Measurements from ENCODE around the gene SELENOH. TPM values are rescaled to one million over a fixed set of nuclear protein-coding genes. Genes with fewer than 3 reads are reported as not detected.

SELENOH gene, protein sequence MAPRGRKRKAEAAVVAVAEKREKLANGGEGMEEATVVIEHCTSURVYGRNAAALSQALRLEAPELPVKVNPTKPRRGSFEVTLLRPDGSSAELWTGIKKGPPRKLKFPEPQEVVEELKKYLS
- total RNA-seq = 100 to 1,000 TPM; 113 to 133 (median 124) TPM

DNA sequence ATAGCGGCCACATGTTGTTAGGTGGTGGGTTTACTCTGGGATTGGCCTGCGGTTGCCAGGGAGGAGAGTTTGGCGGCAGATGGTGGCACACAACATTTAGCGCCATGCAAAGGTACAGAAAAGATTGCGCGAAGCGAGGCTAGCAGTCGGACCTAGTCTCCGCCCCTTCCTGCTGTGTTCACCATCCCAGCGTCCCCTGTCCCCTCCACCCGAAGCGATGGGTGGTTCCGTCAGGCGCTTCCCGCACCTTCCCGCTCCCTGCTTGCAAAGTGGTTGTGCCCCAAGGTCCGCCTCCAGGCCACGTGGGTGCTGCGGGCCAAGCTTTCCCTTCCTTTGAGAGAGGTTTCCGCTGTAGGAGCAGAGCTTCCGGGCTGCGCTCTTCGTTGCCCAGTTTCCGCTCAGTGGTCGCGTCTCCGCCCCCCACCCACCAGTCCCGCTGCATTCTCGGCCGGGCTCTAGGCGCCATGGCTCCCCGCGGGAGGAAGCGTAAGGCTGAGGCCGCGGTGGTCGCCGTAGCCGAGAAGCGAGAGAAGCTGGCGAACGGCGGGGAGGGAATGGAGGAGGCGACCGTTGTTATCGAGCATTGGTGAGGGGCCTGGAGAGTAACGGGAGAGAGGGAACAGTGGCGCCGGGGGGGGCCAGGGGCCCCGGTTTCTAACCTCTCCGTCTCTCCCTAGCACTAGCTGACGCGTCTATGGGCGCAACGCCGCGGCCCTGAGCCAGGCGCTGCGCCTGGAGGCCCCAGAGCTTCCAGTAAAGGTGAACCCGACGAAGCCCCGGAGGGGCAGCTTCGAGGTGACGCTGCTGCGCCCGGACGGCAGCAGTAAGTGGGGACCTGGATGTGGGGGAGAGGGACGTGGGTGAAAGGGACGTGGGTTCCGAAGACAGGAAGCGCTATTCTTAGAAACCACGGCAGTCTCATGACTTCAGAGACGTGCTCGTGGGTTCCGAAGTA is at the start of gene SELENOH:
Gene SELENOH (plus strand): TSS at position 360 of the 955 bp plus-strand sequence. CDS start 105 bp downstream, at position 465.
- 1% methylated on average over 51 to 59 of the region's 75 CpGs for WGBS, 2 donors
- TF ChIP-seq, protein P1, sequence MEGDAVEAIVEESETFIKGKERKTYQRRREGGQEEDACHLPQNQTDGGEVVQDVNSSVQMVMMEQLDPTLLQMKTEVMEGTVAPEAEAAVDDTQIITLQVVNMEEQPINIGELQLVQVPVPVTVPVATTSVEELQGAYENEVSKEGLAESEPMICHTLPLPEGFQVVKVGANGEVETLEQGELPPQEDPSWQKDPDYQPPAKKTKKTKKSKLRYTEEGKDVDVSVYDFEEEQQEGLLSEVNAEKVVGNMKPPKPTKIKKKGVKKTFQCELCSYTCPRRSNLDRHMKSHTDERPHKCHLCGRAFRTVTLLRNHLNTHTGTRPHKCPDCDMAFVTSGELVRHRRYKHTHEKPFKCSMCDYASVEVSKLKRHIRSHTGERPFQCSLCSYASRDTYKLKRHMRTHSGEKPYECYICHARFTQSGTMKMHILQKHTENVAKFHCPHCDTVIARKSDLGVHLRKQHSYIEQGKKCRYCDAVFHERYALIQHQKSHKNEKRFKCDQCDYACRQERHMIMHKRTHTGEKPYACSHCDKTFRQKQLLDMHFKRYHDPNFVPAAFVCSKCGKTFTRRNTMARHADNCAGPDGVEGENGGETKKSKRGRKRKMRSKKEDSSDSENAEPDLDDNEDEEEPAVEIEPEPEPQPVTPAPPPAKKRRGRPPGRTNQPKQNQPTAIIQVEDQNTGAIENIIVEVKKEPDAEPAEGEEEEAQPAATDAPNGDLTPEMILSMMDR (IDR thresholded peaks at IDR 0.05) = no peak
- TF ChIP-seq POLR2A (IDR thresholded peaks at IDR 0.05) = no peak
- DNase-seq (ENCODE audit: low spot score in 2 of 2) = peak; percentile 96 to 99
- intact Hi-C loops (cut with DNase I; ENCODE audit: low total_unique reads) = no loop called here
- H3K4me3 ChIP-seq (ENCODE audit: low read depth, poor library complexity, severe bottlenecking) = peak within 1 kb of the TSS; percentile 88

DNA sequence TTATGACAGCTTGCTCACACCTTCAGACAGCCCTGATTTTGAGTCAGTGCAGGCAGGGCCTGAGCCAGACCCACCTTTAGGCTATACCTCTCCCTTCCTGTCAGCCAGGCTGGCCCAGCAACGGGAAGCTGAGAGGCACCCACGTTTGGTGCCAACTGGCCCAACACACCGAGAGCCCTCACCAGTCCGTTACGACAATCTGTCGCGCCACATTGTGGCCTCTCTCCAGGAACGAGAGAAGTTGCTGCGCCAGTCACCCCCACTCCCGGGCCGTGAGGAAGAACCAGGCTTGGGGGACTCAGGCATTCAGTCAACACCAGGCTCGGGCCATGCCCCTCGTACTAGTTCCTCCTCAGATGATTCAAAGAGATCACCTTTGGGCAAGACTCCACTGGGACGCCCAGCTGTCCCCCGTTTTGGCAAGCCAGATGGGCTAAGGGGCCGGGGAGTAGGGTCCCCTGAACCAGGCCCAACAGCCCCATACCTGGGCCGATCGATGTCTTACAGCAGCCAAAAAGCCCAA is 42.4 kb upstream of the SELENOH start:
- 77 to 88% methylated on average over 17 to 18 of the region's 18 CpGs for WGBS, 2 donors
- no peak overlapping the region for H3K4me3 ChIP-seq (ENCODE audit: low read depth, poor library complexity, severe bottlenecking)
- intact Hi-C loops (cut with DNase I; ENCODE audit: low total_unique reads) = no loop called here
- TF ChIP-seq POLR2A (IDR thresholded peaks at IDR 0.05) = no peak
- TF ChIP-seq, protein P1 (IDR thresholded peaks at IDR 0.05) = no peak
- no peak for DNase-seq (ENCODE audit: low spot score in 2 of 2)

DNA sequence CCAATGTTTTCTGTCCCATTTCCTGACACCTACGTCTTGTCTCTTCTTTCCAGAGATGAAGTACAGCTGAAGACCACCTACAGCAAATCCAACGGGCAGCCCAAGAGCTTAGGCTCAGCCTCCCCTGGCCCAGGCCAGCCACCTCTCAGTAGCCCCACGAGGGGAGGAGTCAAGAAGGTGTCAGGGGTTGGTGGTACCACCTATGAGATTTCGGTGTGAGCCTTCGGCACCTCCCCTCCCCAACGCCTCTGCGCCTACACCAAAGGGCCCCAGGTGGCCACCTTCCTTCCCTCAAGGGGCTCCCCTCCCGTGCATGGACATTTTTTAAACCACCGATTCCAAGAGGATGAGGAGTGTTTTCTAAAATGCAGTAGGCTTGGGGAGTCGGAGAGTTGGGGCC is 41.5 kb upstream of the SELENOH start:
- intact Hi-C loops (cut with DNase I; ENCODE audit: low total_unique reads) = no loop called here
- TF ChIP-seq, protein P1 (IDR thresholded peaks at IDR 0.05) = no peak
- TF ChIP-seq POLR2A (IDR thresholded peaks at IDR 0.05) = no peak
- DNase-seq (ENCODE audit: low spot score in 2 of 2) = no peak
- 86 to 88% methylated on average over 10 of the region's 10 CpGs for WGBS, 2 donors
- no peak overlapping the region for H3K4me3 ChIP-seq (ENCODE audit: low read depth, poor library complexity, severe bottlenecking)

DNA sequence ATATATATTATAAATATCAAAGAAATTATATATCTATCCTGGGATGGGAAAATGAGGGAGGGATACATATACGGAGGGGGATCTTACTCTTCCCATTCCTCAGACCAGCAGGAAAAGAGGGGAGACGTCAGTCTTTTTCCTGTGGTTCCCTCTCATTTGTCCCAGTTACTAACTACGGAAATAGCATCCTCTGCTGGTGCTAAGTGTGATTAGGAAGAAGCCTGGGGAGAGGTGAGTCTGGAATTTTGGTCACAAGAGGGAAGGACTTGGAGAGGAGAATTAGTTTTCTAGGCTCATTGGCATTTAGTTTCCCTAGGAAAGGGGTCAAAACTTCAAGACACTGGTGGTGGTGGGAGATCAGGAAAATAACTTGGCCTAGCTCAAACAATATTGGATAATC is 40.9 kb upstream of the SELENOH start:
- intact Hi-C loops (cut with DNase I; ENCODE audit: low total_unique reads) = no loop called here
- no peak for DNase-seq (ENCODE audit: low spot score in 2 of 2)
- no peak overlapping the region for H3K4me3 ChIP-seq (ENCODE audit: low read depth, poor library complexity, severe bottlenecking)
- TF ChIP-seq, protein P1 (IDR thresholded peaks at IDR 0.05) = no peak
- no peak for TF ChIP-seq POLR2A (IDR thresholded peaks at IDR 0.05)
- 60 to 66% methylated on average over 3 of the region's 3 CpGs for WGBS, 2 donors

DNA sequence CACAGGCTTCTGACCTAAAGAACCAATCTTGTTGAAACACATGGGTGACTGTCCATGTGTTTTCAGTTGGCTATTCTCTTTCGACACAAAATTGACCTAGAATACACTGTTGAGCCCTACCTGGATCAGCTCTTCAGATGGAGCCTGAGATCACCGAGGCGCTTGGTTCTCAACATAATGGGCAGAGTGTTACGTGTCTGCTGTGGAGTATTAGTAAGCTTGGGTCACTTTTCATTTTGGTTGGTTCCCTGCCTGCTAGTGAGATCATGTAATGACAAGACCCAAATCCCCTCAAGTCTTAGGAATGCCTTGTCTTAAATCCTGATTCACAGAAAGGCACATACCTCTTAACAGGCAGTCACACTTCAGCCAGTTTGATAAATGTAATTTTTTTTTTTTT is 38.0 kb upstream of the SELENOH start:
- no peak overlapping the region for H3K4me3 ChIP-seq (ENCODE audit: low read depth, poor library complexity, severe bottlenecking)
- no peak for DNase-seq (ENCODE audit: low spot score in 2 of 2)
- 89 to 92% methylated on average over 4 of the region's 4 CpGs for WGBS, 2 donors
- intact Hi-C loops (cut with DNase I; ENCODE audit: low total_unique reads) = no loop called here
- TF ChIP-seq, protein P1 (IDR thresholded peaks at IDR 0.05) = no peak
- no peak for TF ChIP-seq POLR2A (IDR thresholded peaks at IDR 0.05)

All from lower leg skin (tissue), 4 donors.